ENCODE results near the gene AGAP2.

Gene AGAP2

DNA sequence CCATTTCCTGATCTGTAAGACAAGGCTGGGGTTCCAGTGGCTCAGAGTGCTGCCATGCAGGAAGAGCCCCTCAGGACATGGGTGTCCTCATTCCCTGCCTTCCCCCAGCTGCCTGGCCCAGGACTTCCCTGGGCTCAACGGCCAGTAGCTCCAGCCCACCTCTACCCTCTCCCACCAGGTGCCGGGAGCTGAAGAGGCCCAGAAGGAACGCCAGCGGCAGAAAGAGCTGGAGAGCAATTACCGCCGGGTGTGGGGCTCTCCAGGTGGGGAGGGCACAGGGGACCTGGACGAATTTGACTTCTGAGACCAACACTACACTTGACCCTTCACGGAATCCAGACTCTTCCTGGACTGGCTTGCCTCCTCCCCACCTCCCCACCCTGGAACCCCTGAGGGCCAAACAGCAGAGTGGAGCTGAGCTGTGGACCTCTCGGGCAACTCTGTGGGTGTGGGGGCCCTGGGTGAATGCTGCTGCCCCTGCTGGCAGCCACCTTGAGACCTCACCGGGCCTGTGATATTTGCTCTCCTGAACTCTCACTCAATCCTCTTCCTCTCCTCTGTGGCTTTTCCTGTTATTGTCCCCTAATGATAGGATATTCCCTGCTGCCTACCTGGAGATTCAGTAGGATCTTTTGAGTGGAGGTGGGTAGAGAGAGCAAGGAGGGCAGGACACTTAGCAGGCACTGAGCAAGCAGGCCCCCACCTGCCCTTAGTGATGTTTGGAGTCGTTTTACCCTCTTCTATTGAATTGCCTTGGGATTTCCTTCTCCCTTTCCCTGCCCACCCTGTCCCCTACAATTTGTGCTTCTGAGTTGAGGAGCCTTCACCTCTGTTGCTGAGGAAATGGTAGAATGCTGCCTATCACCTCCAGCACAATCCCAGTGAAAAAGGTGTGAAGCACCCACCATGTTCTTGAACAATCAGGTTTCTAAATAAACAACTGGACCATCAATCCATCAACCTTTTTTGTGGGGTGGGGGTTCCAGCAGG is 17.6 kb downstream of the AGAP2 start:
- H3K4me3 ChIP-seq (ENCODE audit: low read length): no peak overlapping the region
- DNase-seq (ENCODE audit: low read depth): no peak
- TF ChIP-seq, protein P1, sequence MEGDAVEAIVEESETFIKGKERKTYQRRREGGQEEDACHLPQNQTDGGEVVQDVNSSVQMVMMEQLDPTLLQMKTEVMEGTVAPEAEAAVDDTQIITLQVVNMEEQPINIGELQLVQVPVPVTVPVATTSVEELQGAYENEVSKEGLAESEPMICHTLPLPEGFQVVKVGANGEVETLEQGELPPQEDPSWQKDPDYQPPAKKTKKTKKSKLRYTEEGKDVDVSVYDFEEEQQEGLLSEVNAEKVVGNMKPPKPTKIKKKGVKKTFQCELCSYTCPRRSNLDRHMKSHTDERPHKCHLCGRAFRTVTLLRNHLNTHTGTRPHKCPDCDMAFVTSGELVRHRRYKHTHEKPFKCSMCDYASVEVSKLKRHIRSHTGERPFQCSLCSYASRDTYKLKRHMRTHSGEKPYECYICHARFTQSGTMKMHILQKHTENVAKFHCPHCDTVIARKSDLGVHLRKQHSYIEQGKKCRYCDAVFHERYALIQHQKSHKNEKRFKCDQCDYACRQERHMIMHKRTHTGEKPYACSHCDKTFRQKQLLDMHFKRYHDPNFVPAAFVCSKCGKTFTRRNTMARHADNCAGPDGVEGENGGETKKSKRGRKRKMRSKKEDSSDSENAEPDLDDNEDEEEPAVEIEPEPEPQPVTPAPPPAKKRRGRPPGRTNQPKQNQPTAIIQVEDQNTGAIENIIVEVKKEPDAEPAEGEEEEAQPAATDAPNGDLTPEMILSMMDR (IDR thresholded peaks at IDR 0.05; ENCODE audit: insufficient read depth, low read depth, low read length, missing control alignments): no peak

DNA sequence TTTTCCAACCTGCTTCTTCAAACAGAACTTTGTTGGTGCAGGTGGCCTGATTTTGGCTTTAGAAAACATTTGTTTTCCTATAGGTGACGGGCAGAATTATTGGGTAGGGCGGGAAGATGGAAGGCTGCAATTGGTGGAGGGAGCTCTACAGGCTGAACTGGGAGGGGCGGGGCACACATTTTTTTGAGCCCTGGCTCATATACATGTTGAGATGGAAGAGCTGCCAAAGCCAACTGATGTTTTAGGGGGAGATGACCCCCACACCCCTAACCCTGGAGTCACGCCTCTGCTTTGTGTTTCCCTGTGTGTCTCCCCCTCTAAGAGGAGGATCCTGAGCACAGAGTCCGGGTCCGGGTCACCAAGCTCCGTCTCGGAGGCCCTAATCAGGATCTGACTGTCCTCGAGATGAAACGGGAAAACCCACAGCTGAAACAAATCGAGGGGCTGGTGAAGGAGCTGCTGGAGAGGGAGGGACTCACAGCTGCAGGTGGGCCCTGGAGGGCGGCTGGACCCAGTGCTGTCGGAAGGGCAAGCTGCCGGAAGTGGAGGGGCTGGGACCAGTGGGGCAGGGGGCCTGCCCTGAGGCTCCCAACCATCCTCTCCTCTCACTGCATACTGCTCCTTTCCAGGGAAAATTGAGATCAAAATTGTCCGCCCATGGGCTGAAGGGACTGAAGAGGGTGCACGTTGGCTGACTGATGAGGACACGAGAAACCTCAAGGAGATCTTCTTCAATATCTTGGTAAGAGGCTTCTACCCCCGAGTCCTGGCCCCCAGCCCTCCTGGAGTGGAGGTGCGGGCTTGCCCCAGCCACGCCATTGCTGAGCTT is 18.6 kb downstream of the AGAP2 start:
- TF ChIP-seq, protein P1 (IDR thresholded peaks at IDR 0.05; ENCODE audit: insufficient read depth, low read depth, low read length, missing control alignments): no peak
- no peak overlapping the region for H3K4me3 ChIP-seq (ENCODE audit: low read length)
- DNase-seq (ENCODE audit: low read depth): no peak

- no peak overlapping the region for H3K4me3 ChIP-seq (ENCODE audit: low read length)
- TF ChIP-seq, protein P1 (IDR thresholded peaks at IDR 0.05; ENCODE audit: insufficient read depth, low read depth, low read length, missing control alignments): no peak
- DNase-seq (ENCODE audit: low read depth): no peak
Observed at GRCh38 chr12:57718641-57719528, 19.7 kb downstream of the AGAP2 start.

GRCh38 chr12:57717846-57718640 is 20.5 kb downstream of the AGAP2 start:
- TF ChIP-seq, protein P1 (IDR thresholded peaks at IDR 0.05; ENCODE audit: insufficient read depth, low read depth, low read length, missing control alignments): no peak
- no peak for DNase-seq (ENCODE audit: low read depth)
- no peak overlapping the region for H3K4me3 ChIP-seq (ENCODE audit: low read length)

- no peak overlapping the region for H3K4me3 ChIP-seq (ENCODE audit: low read length)
- DNase-seq (ENCODE audit: low read depth): no peak
- TF ChIP-seq, protein P1 (IDR thresholded peaks at IDR 0.05; ENCODE audit: insufficient read depth, low read depth, low read length, missing control alignments): no peak
Observed at GRCh38 chr12:57717131-57717530, 21.4 kb downstream of the AGAP2 start.
